Tibial nerve (tissue), 4 donors: ENCODE results near the gene CREB3L1. TPM values are rescaled to one million over a fixed set of nuclear protein-coding genes. Genes with fewer than 3 reads are reported as not detected.

Source experiments
- DNase-seq, 2 donors: peaks; one replicate each; pipeline ENCODE4 v3.0.0-alpha.2; 2019; ENCODE audit warnings: low spot score in 2 of 2
- H3K27ac ChIP-seq, 4 donors: fragments of 200-600 bp; sonication (generic) in 3 of 4; one replicate each; pipeline ENCODE4 v1.5.1; 2017 to 2019; ENCODE audit warnings: mild to moderate bottlenecking in 1 of 4
- H3K27me3 ChIP-seq, 2 donors: fragments of 200-600 bp; sonication (generic) in 1 of 2; one replicate each; pipeline versions ENCODE4 v1.5.1 to v1.6.0; 2017 to 2019
- H3K36me3 ChIP-seq, 3 donors: fragments of 200-600 bp; sonication (generic); one replicate each; pipeline ENCODE4 v1.5.1; 2018 to 2019
- H3K4me1 ChIP-seq, 4 donors: fragments of 200-600 bp; sonication (generic) in 3 of 4; one replicate each; pipeline ENCODE4 v1.5.1; 2017 to 2019
- H3K4me3 ChIP-seq, 4 donors: fragments of 200-600 bp; sonication (generic) in 3 of 4; one replicate each; pipeline ENCODE4 v1.5.1; 2017 to 2019; ENCODE audit warnings: mild to moderate bottlenecking in 1 of 4, moderate library complexity in 1 of 4
- H3K9me3 ChIP-seq, 4 donors: fragments of 200-600 bp; sonication (generic) in 3 of 4; one replicate each; pipeline ENCODE4 v1.5.1; 2017 to 2019
- EP300 ChIP-seq, 2 donors: sonication (generic); formaldehyde crosslinking; IDR thresholded peaks; one replicate each; pipeline ENCODE4 v1.6.1; 2017; ENCODE audit warnings: antibody characterized with exemption in 2 of 2, mild to moderate bottlenecking in 1 of 2
- POLR2A ChIP-seq, 2 donors: fragments of 450-650 bp; IDR thresholded peaks; one replicate each; pipeline ENCODE4 v1.6.1; 2017; ENCODE audit warnings: antibody characterized with exemption in 2 of 2, mild to moderate bottlenecking in 2 of 2, moderate library complexity in 2 of 2
- WGBS, 2 donors: methylation state at CpG; one replicate each; pipeline ENCODE4 v1.1.5; 2018; 5-methylcytosine and 5-hydroxymethylcytosine counted together
- total RNA-seq, 4 donors: library from RNA; depleted of rRNA; stranded (reverse); fragments of >200 nt; gene quantifications; one replicate each; pipeline ENCODE4 v1.1.0, GENCODE V29; 2016
- TF ChIP-seq, protein P1 (sequence below), 5 experiments: fragments of 200-600 bp in 3 of 5; fragments of 450-650 bp in 2 of 5; sonication (generic) in 3 of 5; IDR thresholded peaks; one replicate each; pipeline ENCODE4 v1.5.1; 2016 to 2019; ENCODE audit warnings: antibody characterized with exemption in 5 of 5, mild to moderate bottlenecking in 3 of 5, moderate library complexity in 2 of 5

Gene CREB3L1
- 1 to 10 TPM; 2.0 to 6.9 (median 3.4) TPM for total RNA-seq

DNA sequence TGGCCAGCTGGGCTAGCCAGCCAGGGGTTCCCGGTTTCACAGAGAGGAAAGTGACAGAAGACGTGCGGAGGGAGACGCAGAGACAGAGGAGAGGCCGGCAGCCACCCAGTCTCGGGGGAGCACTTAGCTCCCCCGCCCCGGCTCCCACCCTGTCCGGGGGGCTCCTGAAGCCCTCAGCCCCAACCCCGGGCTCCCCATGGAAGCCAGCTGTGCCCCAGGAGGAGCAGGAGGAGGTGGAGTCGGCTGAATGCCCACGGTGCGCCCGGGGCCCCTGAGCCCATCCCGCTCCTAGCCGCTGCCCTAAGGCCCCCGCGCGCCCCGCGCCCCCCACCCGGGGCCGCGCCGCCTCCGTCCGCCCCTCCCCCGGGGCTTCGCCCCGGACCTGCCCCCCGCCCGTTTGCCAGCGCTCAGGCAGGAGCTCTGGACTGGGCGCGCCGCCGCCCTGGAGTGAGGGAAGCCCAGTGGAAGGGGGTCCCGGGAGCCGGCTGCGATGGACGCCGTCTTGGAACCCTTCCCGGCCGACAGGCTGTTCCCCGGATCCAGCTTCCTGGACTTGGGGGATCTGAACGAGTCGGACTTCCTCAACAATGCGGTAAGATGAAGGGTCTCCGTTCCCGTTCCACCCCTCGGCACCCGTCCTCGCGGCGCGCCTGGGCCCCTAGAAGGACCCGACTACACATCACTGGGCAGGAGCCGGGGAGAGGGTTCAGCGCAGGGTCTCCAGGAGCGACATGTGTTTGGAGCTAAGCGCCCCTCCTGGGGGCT, at the start of gene CREB3L1:
TSS of gene CREB3L1 (plus strand) at position 41 of the 765 bp plus-strand sequence. CDS start at position 491, 450 bp downstream.
- Histone ChIP-seq H3K27ac (peak within 1 kb of the TSS in 3 of 4 donors; percentile 53 to 81 (median 71)), H3K4me1 (peaks cover 0 to 77% (median 22%) of the 10 kb centered on the region in 4 donors), H3K27me3 (peaks cover 0 to 49% of the 10 kb centered on the region in 2 donors), H3K4me3 (peak within 1 kb of the TSS; percentile 39 to 63 (median 46)), H3K36me3 (no peaks in the 10 kb centered on the region), H3K9me3 (no peaks in the 10 kb centered on the region)
- TF ChIP-seq, protein P1, sequence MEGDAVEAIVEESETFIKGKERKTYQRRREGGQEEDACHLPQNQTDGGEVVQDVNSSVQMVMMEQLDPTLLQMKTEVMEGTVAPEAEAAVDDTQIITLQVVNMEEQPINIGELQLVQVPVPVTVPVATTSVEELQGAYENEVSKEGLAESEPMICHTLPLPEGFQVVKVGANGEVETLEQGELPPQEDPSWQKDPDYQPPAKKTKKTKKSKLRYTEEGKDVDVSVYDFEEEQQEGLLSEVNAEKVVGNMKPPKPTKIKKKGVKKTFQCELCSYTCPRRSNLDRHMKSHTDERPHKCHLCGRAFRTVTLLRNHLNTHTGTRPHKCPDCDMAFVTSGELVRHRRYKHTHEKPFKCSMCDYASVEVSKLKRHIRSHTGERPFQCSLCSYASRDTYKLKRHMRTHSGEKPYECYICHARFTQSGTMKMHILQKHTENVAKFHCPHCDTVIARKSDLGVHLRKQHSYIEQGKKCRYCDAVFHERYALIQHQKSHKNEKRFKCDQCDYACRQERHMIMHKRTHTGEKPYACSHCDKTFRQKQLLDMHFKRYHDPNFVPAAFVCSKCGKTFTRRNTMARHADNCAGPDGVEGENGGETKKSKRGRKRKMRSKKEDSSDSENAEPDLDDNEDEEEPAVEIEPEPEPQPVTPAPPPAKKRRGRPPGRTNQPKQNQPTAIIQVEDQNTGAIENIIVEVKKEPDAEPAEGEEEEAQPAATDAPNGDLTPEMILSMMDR (IDR thresholded peaks at IDR 0.05) = no peak
- TF ChIP-seq POLR2A (IDR thresholded peaks at IDR 0.05) (no peak), EP300 (IDR thresholded peaks at IDR 0.05) (no peak)
- 0 to 1% methylated on average over 20 to 41 of the region's 61 CpGs for WGBS, 2 donors
- DNase-seq = no peak

DNA sequence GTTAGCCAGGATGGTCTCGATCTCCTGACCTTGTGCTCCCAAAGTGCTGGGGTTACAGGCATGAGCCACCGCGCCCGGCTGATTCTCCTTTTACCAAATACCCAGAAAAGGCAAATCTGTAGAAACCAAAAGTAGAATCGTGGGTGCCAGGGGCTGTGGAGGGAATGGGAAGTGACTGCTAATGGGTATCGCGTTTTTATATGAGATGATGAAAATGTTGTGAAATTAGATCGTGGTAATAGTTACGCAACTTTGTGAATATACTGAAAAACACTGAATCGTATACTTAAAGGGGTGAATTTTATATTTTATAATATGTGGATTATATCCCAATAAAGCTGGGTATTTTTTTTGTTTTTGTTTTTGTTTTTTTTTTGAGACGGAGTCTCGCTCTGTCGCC, 48.2 kb upstream of the CREB3L1 start:
- 87 to 90% methylated on average over 13 of the region's 13 CpGs for WGBS, 2 donors
- no peak for DNase-seq
- no peaks in the 10 kb centered on the region for H3K36me3 ChIP-seq
- peaks cover 0 to 4% (median 0%) of the 10 kb centered on the region in 4 donors for H3K9me3 ChIP-seq
- no peak overlapping the region for H3K4me3 ChIP-seq
- no peak for TF ChIP-seq POLR2A (IDR thresholded peaks at IDR 0.05)
- no peak for TF ChIP-seq EP300 (IDR thresholded peaks at IDR 0.05)
- TF ChIP-seq, protein P1 (IDR thresholded peaks at IDR 0.05) = no peak
- no peak overlapping the region for H3K27ac ChIP-seq
- no peaks in the 10 kb centered on the region for H3K4me1 ChIP-seq
- H3K27me3 ChIP-seq = peaks cover 0 to 7% of the 10 kb centered on the region in 2 donors

GRCh38 chr11:46234311-46234710, 43.2 kb upstream of the CREB3L1 start:
- peaks cover 0 to 28% of the 10 kb centered on the region in 2 donors for H3K27me3 ChIP-seq
- H3K9me3 ChIP-seq = peaks cover 0 to 9% (median 0%) of the 10 kb centered on the region in 4 donors
- no peak overlapping the region for H3K27ac ChIP-seq
- 60 to 63% methylated on average over 12 of the region's 12 CpGs for WGBS, 2 donors
- H3K4me1 ChIP-seq = peaks cover 0 to 28% (median 17%) of the 10 kb centered on the region in 4 donors
- H3K36me3 ChIP-seq = no peaks in the 10 kb centered on the region
- H3K4me3 ChIP-seq = no peak overlapping the region
- TF ChIP-seq EP300 (IDR thresholded peaks at IDR 0.05) (no peak), POLR2A (IDR thresholded peaks at IDR 0.05) (no peak)
- TF ChIP-seq, protein P1 (IDR thresholded peaks at IDR 0.05) = no peak
- DNase-seq = no peak

GRCh38 chr11:46235777-46236688, 41.4 kb upstream of the CREB3L1 start:
- Histone ChIP-seq H3K36me3 (no peaks in the 10 kb centered on the region), H3K4me1 (peaks cover 0 to 31% (median 20%) of the 10 kb centered on the region in 4 donors), H3K27ac (no peak overlapping the region), H3K27me3 (peaks cover 0 to 28% of the 10 kb centered on the region in 2 donors), H3K9me3 (peaks cover 0 to 9% (median 0%) of the 10 kb centered on the region in 4 donors), H3K4me3 (no peak overlapping the region)
- DNase-seq = no peak
- TF ChIP-seq POLR2A (IDR thresholded peaks at IDR 0.05) (no peak), EP300 (IDR thresholded peaks at IDR 0.05) (peak in 1 of 2 donors; percentile 16)
- 75 to 89% methylated on average over 1 of the region's 1 CpG for WGBS, 2 donors

GRCh38 chr11:46236918-46237247, 40.6 kb upstream of the CREB3L1 start:
- WGBS, 2 donors = 70 to 74% methylated on average over 5 of the region's 5 CpGs
- H3K27me3 ChIP-seq = peaks cover 0 to 28% of the 10 kb centered on the region in 2 donors
- H3K27ac ChIP-seq = no peak overlapping the region
- no peaks in the 10 kb centered on the region for H3K36me3 ChIP-seq
- TF ChIP-seq POLR2A (IDR thresholded peaks at IDR 0.05) (no peak), EP300 (IDR thresholded peaks at IDR 0.05) (no peak)
- TF ChIP-seq, protein P1 (IDR thresholded peaks at IDR 0.05) = no peak
- no peak for DNase-seq
- H3K9me3 ChIP-seq = peaks cover 0 to 9% (median 0%) of the 10 kb centered on the region in 4 donors
- H3K4me3 ChIP-seq = no peak overlapping the region
- H3K4me1 ChIP-seq = peaks cover 0 to 31% (median 20%) of the 10 kb centered on the region in 4 donors
